LNCaP clone FGC (cell line): ENCODE results near the gene CS.

Source experiments
- DNase-seq: peaks from one replicate; pipeline ENCODE4 v3.0.0-alpha.2; 2011; ENCODE audit warnings: low read depth
- H3K4me3 ChIP-seq: 2 replicates; pipeline ENCODE4 v1.5.1; 2011; ENCODE audit warnings: mild to moderate bottlenecking, low read depth, low read length, control low read depth
- TF ChIP-seq, protein P1 (sequence below): IDR thresholded peaks from 2 replicates; pipeline ENCODE4 v1.5.1; 2012; ENCODE audit warnings: mild to moderate bottlenecking; ENCODE audit not compliant: control insufficient read depth, insufficient read depth; ENCODE audit errors: extremely low read depth

CS gene

DNA sequence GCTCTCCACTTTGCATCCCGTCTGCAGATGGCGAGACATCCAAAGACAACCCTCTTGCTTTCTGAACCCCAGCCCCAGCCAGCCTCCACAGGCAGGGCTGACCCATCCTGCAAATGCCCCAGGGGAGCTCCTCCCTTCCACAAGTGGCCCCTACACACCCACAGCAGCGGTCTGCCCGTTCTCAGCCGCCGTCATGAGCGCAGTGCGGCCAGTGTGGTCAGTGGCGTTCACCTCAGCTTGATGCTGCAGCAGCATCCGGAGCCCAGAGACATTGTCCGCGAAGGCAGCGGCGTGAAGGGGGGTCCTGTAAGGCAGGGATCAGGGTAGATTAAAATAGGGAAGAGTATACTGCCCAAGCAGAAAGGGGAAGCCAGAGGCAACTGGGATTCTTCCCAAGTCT lies 55.6 kb downstream of the CS start:
- TF ChIP-seq, protein P1, sequence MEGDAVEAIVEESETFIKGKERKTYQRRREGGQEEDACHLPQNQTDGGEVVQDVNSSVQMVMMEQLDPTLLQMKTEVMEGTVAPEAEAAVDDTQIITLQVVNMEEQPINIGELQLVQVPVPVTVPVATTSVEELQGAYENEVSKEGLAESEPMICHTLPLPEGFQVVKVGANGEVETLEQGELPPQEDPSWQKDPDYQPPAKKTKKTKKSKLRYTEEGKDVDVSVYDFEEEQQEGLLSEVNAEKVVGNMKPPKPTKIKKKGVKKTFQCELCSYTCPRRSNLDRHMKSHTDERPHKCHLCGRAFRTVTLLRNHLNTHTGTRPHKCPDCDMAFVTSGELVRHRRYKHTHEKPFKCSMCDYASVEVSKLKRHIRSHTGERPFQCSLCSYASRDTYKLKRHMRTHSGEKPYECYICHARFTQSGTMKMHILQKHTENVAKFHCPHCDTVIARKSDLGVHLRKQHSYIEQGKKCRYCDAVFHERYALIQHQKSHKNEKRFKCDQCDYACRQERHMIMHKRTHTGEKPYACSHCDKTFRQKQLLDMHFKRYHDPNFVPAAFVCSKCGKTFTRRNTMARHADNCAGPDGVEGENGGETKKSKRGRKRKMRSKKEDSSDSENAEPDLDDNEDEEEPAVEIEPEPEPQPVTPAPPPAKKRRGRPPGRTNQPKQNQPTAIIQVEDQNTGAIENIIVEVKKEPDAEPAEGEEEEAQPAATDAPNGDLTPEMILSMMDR, result no peak
- no peak overlapping the region for H3K4me3 ChIP-seq
- DNase-seq, result no peak

DNA sequence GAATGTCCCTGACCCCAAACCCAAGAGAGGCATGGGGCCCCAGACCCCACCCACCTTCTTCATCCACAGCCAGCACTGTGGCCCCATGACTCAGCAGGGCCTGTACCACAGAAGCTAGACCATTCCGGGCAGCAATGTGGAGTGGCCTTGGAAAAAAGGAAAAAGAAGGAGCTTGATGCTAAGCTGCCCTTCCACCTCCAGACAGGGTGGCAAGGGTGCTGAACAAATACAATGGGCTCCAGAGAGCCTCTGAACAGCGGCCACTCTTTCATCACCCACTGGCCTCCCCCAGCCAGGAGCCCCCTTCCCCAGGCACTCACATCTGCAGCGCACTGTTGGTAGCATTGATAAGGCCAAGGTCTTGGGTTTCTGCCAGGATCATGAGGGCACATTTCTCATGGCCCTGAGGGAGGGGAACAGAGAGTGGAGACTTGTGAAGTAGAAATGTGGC lies 56.4 kb downstream of the CS start:
- DNase-seq, result no peak
- H3K4me3 ChIP-seq, result no peak overlapping the region
- TF ChIP-seq, protein P1, result no peak

DNA sequence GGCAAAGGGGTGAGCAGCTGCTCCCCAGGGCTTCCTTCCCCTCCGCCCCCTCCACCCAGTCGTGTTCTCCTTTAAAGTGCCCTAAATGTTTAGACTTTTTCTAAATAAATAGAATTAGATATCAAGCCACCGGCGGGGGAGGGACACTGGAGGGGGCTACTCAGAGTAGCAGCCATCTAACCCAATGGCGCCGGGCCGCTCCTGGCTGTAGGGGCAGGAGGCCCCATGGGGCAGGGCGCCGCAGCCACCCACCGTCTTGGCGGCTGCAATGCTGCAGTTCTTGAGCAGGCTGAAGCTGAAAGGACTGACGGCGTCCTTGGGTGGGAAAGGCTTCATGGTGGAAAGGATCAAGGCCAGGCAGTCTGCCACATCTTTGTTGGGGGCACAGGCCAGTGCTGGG lies 57.1 kb downstream of the CS start:
- no peak for DNase-seq
- TF ChIP-seq, protein P1, result no peak
- no peak overlapping the region for H3K4me3 ChIP-seq

DNA sequence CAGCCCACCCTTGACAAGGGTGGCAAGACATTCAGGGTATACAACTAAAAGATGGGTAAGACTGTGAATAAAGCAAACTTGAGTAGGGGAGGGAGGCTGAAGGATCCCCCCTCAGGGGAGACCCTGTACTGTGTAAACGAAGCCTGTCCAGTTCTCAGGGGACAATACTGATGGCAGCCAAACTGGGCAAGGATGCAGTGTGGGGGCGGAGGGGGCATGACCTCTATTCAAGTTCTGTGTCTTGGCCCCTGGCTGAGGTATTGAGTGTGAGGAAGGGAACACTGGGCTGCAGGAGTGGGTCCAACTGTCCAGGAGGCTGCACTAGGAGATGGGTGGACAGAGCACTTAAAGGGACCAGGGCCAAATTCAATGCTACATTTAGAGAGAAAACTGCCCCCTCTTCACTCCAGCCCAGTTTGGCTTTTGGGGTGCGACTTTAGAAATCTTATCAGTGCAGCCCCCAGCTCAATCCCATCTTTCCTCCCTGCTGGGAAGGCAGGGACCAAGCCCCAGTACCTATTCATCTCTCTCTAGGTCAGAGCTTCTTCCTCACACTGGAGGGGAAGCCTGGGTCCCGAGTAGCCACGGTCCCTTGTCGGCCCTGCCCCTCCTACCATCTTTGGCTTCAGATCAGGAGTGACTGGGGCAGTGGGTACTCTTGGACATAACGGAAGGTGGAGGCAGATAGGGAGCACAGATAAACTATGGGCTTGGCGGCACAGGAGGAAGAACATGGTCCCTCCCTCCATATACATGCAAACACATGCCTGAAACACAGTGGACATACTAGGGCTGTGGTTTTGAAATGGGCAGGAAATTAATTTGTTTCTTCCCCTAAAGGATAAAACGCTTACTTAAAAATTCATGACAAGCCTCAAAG lies 58.5 kb downstream of the CS start:
- H3K4me3 ChIP-seq, result no peak overlapping the region
- TF ChIP-seq, protein P1, result no peak
- no peak for DNase-seq

DNA sequence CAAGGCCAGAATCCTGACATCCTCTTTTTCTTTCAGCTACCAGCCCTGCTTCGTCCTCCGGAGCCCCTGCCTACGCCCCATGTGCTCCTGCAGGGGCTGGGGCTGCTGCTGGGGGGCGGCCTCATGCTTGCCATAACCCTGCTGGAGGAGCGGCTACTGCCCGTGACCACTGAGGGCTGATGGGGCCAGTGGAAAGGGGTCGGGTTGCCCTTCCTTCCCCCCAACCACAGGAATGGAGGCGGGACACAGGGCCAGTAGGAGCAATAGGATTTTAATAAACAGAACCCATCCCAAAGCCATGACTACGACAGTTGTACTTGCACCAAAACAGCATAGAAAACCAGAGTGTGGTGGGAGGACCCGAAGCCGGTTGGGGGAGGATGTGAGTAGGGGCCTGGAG lies 62.6 kb downstream of the CS start:
- H3K4me3 ChIP-seq, result no peak overlapping the region
- no peak for DNase-seq
- TF ChIP-seq, protein P1, result no peak

DNA sequence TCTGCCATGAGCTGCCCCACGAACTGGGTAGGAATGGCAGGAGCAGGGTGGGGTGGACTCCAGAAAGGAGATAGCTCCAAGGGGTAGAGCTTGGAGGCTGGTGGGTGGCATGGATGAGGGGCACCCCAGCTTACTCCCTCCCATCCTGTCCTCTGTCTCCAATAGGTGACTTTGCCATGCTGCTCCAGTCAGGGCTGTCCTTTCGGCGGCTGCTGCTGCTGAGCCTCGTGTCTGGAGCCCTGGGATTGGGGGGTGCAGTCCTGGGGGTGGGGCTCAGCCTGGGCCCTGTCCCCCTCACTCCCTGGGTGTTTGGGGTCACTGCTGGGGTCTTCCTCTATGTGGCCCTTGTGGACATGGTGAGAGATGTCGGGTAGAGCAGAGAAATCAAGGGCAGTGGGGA lies 63.1 kb downstream of the CS start:
- DNase-seq, result no peak
- TF ChIP-seq, protein P1, result no peak
- no peak overlapping the region for H3K4me3 ChIP-seq

GRCh38 chr12:56236091-56236490 lies 64.0 kb downstream of the CS start:
- DNase-seq, result no peak
- no peak overlapping the region for H3K4me3 ChIP-seq
- TF ChIP-seq, protein P1, result no peak
